NCI-H2029 (cell line): ENCODE data around the gene FHOD3.
A peak's percentile ranks its signal among the peaks of the same experiment; 100 is the strongest.
"Not testable (repeated sequence)": the region's sequence is repeated elsewhere in the genome, so short reads cannot be mapped to it uniquely, and the experiment has no call there.

Experiments used
- DNase-seq: peaks from one replicate; lab custom pipeline; 2025; lab: John Stamatoyannopoulos, UW

FHOD3 gene

GRCh38 chr18:36752929-36753865, 455.7 kb downstream of the FHOD3 start:
- no peak for DNase-seq

DNA sequence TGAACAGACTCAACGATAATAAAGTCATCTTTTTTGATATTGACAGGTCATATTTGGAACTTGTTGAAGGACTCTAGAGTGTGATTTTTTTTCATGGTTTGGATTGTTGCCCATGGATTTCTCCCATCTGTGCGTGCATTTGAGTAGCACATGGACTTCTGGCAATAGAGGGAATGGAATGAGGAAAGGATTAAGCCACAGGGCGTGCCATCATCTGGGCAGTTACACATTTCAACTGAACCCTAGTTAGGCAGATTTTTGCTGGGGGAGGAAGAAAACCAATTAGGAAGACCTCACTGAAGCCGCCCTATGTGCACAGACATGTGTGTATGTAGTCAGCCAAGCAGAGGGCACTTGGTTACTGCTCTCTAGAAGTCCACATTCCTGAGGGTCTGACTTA, 458.7 kb downstream of the FHOD3 start:
- DNase-seq = no peak

GRCh38 chr18:36757081-36757480, 459.6 kb downstream of the FHOD3 start:
- peak; percentile 18 for DNase-seq

DNA sequence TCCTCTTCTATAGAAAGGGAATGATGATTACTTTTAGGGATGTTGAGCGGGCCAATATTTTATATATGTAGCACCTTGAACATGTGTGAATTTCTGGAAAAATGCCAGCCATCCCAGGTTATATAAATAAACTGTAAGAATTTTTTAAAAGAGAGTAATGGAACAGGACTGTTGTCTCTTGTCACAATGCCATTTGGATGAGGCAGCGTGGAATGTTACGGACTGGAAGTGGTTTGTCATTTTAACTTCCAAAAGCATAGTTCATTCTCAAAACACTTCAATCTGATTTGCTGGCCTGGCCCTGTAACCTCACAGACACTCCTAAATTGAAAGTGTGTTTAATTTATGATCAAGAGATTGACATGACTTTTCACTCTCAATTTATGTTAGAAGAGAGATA, 460.5 kb downstream of the FHOD3 start:
- no peak for DNase-seq

DNA sequence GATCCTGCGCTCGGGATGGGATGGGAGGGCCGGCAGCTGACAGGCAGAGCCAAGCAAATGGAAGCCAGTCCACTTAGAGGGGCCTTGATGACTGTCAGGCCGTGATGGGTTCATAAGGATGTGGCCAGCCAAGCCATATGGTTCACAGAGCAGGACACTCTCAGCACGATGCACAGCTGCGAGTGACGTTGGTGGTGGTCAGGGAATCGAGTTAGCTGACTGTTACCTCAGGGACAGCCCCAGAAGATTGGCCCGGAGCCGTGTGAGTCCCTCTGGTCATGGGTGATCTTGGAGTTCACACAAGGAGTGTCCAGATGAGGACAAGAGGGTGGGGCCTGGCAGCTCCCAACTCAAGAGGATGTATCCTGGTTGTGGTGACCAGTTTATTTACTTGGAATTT, 461.1 kb downstream of the FHOD3 start:
- no peak for DNase-seq

DNA sequence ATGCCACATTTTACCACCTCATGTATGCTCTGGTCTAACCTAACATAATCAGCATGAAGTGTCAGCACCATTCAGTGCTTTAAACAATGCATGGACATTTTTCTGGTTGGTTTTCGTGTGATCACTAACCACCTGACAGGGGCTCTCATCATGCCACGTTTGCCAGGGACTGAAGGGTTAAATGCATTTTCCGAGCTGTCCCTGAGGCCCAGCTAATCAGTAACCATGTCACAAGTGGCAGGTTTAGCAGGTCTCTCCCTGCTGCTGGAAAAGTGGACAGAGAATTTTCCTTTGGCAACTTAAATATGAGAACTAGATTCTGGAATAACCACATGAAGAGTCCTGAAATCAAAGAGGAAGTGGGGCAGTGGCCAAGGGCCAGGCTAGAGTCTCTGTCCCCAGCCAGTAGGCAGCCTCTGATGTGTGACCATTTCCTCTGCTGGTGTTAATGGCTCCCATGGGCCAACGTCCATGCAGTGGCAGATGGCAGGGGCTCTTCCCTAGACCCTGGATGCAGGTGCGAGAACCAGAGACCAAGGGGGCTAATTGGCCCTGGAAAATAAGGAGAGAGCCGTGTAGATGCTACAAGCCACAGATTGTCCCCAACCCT, 461.8 kb downstream of the FHOD3 start:
- DNase-seq = no peak

DNA sequence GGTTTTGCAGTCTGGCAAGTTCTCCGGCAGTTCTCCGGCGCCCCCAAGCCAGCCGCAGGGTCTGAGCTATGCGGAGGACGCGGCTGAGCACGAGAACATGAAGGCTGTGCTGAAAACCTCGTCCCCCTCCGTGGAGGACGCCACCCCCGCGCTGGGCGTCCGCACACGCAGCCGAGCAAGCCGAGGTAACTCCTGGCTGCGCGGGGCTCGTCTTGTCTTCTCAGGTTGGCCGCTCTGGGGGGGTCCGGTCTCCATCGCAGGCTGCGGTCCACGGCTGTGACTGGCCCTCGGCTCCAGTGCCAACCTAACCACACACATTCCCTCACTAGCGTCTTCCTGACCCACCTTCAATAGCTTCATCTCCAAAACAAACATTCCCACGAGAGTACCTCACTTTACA, 463.1 kb downstream of the FHOD3 start:
- no peak for DNase-seq

GRCh38 chr18:36761186-36761698, 463.7 kb downstream of the FHOD3 start:
- DNase-seq = no peak

- DNase-seq = no peak
Observed at GRCh38 chr18:36762074-36762473, 464.6 kb downstream of the FHOD3 start.

GRCh38 chr18:36762965-36763364, 465.5 kb downstream of the FHOD3 start:
- DNase-seq = not testable (repeated sequence)

DNA sequence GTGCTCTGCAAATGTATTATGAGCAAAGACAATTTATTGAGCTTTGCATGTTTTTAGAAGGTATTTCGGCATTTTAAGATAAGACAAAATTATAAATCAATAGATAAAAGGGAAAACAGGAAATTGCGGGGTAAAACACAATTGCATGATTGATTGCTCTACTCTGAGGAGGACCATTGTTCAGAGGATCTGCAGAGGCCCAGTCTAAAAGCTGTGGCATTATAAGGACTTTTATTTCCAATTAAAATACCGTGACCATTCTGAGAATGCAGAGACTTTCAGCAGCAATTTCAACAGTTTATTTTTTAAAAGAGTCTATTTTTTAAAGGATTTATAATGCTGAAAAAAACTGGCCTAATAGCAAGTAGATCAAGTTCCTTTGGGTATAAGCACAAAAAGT, 469.3 kb downstream of the FHOD3 start:
- DNase-seq = no peak

DNA sequence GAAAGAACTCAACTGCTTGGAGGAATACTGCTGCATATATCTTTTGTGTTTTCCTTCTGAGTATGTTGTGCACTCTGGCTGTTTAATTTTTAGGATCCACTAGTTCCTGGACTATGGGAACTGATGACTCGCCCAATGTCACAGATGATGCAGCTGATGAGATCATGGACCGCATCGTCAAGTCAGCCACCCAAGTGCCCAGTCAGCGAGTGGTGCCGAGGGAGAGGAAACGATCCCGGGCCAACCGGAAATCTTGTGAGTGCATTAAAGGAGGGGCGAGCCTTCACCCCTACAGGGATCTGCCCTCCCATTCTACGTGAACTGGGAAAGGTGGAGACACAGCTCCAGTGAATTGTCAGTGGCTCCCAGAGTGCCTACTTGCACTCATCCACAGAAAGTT, 471.7 kb downstream of the FHOD3 start:
- no peak for DNase-seq

GRCh38 chr18:36769611-36770314, 472.2 kb downstream of the FHOD3 start:
- no peak for DNase-seq

GRCh38 chr18:36770315-36770946, 472.9 kb downstream of the FHOD3 start:
- DNase-seq = no peak

DNA sequence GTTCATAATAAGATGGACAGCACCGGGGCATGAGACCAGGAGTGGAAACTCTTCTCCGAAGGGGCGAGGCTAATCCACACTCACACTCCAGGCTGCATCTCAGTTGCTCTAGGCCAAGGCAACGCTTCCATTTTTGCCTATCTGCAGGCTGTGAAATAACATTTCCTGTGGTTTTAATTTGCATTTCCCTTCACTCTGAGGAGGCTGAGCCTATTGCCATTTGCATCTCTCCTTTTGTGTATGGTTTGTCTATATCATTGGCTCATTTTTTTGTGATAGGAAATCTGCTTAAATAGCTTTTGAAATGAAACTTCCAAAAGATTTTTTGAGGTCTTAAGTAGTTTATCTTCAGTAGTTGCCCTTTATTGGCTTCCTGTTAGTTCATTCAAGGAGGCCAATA, 473.7 kb downstream of the FHOD3 start:
- DNase-seq = no peak

- DNase-seq = no peak
Observed at GRCh38 chr18:36772241-36772723, 474.8 kb downstream of the FHOD3 start.

DNA sequence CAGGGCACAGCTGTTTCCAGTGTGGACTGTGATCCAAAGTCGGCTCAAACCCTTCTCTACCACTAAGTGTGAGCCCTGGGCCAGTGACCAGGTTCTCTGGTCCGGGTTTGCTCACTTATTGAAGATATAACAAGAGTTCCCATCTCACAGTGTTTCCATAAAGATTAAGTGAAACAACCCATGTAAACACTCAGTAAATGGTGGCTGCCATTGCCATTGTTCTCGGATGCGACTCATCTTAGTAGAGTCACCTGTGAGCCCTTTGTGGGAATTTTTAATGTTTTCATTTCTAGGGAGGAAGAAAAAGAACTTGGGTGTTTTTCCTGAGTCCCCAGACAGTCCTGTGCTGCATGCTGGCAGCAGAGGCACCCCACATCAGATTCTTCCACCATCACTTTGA, 477.9 kb downstream of the FHOD3 start:
- DNase-seq = no peak

DNA sequence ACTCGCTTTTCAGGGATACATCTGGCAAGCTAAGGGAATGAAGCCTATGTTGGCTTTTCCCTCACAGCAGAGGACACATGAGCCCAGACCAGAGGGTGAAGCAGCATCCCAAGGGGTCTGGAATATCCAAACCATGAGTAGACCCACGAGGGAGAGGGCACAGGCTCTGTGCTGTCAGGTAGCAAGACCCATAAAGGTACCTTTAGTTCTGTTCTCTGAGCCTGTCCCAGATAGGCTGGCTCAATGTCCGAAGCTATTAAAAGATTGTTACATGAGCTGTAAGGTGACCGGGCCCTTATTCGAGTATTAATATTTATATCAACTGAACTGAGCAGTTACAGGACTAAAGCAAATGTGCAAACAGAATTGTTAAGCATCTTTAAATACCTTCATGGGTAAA, 479.1 kb downstream of the FHOD3 start:
- DNase-seq = no peak

- no peak for DNase-seq
Observed at GRCh38 chr18:36777566-36777965, 480.1 kb downstream of the FHOD3 start.

DNA sequence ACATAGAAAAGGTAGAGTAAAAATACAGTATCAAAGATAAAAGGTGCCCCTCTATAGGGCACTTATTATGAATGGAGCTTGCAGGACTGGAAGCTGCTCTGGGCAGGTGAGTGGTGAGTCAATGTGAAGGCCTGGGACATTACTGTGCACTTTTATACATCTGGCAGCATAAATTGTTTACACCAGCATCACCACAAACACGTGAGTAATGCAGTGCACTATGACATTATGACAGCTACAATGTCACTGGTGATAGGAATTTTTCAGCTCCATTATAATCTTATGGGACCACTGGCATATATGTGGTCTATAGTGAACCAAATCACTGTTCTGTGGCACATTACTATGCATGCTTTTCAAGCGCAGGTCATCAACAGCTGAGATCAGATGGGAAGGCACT, 483.2 kb downstream of the FHOD3 start:
- DNase-seq = no peak

DNA sequence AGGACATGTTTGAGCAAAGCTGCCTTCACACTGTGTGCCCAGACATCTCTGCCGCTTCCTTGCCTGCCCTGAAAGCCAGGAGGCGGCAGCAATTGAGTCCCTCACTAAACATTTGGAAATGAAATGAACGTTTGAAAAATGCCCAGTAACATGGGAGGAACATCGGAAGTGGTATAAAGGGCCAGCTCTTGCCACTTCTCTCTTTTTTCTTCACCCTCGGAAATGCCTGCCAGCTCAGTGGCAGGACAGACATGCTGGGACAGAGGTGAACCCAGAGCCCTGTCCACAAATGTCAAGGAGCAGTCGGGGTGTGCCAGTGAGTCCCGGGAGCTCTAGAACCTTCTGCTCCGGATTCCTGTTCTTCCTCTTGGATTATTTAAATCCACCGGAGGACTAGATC, 485.2 kb downstream of the FHOD3 start:
- DNase-seq = no peak

- DNase-seq = no peak
Observed at GRCh38 chr18:36783792-36784191, 486.3 kb downstream of the FHOD3 start.
